Endothelial cell of umbilical vein (primary cell): Measurements from ENCODE around the gene OVOL1. TPM values are rescaled to one million over a fixed set of nuclear protein-coding genes. Genes with fewer than 3 reads are reported as not detected.

Experiments
- BruUV-seq: library from RNA; stranded (reverse); fragments of 400-500 nt; replicated peaks from 2 replicates; lab custom pipeline; 2021; lab: Mats Ljungman, UMichigan
- CTCF ChIA-PET: fragments of 300-600, 350-600 bp; sonication (Branson Sonifier 250); formaldehyde crosslinking; loops from one replicate; lab custom pipeline; 2021; ENCODE audit warnings: antibody characterized with exemption, inconsistent platforms; lab: Charles Lee
- POLR2A ChIA-PET: fragments of 300-600, 350-600 bp; sonication (Branson Sonifier 250); formaldehyde crosslinking; loops from one replicate; lab custom pipeline; 2021; ENCODE audit warnings: antibody characterized with exemption, inconsistent platforms; lab: Charles Lee
- DNase-seq: peaks from one replicate; pipeline ENCODE4 v3.0.0-alpha.2; 2011; ENCODE audit warnings: low read depth, low spot score
- FAIRE-seq: peaks from 2 replicates; lab custom pipeline; 2011; peaks lifted over from hg19 to GRCh38; lab: Jason Lieb, UNC
- H2AFZ ChIP-seq: 2 replicates; pipeline ENCODE4 v1.6.0; 2012; ENCODE audit warnings: low read depth, low read length, control low read depth, inconsistent platforms
- H3K27ac ChIP-seq: 2 replicates; pipeline ENCODE4 v1.5.1; 2011; ENCODE audit warnings: low read depth, mild to moderate bottlenecking, control low read depth, low read length, moderate library complexity; ENCODE audit not compliant: insufficient read depth
- H3K27me3 ChIP-seq, 2 experiments: 2 replicates each; pipeline versions ENCODE4 v1.6.0 to v1.6.1; 2011; ENCODE audit warnings: low read length in 2 of 2, mixed read lengths in 1 of 2; ENCODE audit not compliant: control insufficient read depth in 2 of 2, insufficient read depth in 2 of 2
- H3K36me3 ChIP-seq, 2 experiments: 2 replicates in 1 of 2; 3 replicates in 1 of 2; pipeline ENCODE4 v1.5.1; 2011; ENCODE audit warnings: low read length in 2 of 2, mild to moderate bottlenecking in 1 of 2, moderate library complexity in 1 of 2; ENCODE audit not compliant: control insufficient read depth in 2 of 2, insufficient read depth in 2 of 2; ENCODE audit errors: extremely low read depth in 1 of 2
- H3K4me1 ChIP-seq: 3 replicates; pipeline ENCODE4 v1.5.1; 2011; ENCODE audit warnings: mild to moderate bottlenecking, low read length; ENCODE audit not compliant: control insufficient read depth, insufficient read depth; ENCODE audit errors: extremely low read depth
- H3K4me2 ChIP-seq: 2 replicates; pipeline ENCODE4 v1.6.1; 2011; ENCODE audit warnings: low read length, control low read depth, mixed read lengths; ENCODE audit not compliant: insufficient read depth
- H3K4me3 ChIP-seq, 3 experiments: fragments of 200-600 bp in 1 of 3; sonication (generic), shearing (Covaris generic) in 1 of 3; replicated peaks in 1 of 3; 2 replicates each; pipeline ENCODE4 v1.5.1; 2011 to 2016; ENCODE audit warnings: control low read depth in 3 of 3, low read length in 3 of 3, mild to moderate bottlenecking in 2 of 3, inconsistent platforms in 1 of 3, low read depth in 1 of 3, moderate library complexity in 1 of 3; ENCODE audit not compliant: insufficient read depth in 1 of 3
- H3K79me2 ChIP-seq: 2 replicates; pipeline ENCODE4 v1.6.0; 2012; ENCODE audit warnings: low read length, inconsistent platforms; ENCODE audit not compliant: control insufficient read depth, insufficient read depth
- H3K9ac ChIP-seq: replicated peaks from 2 replicates; pipeline ENCODE3; 2011; ENCODE audit warnings: low read length, control low read depth; ENCODE audit not compliant: insufficient read depth; ENCODE audit errors: extremely low read depth
- H3K9me1 ChIP-seq: replicated peaks from 3 replicates; pipeline ENCODE4 v1.6.0; 2011; ENCODE audit warnings: mild to moderate bottlenecking, low read length; ENCODE audit not compliant: control insufficient read depth, insufficient read depth; ENCODE audit errors: extremely low read depth
- H3K9me3 ChIP-seq: replicated peaks from 2 replicates; pipeline ENCODE4 v1.5.1; 2012; ENCODE audit warnings: low read length, inconsistent platforms; ENCODE audit not compliant: control insufficient read depth, insufficient read depth
- H4K20me1 ChIP-seq: replicated peaks from 2 replicates; pipeline ENCODE3; 2011; ENCODE audit warnings: mild to moderate bottlenecking, low read length; ENCODE audit not compliant: control insufficient read depth, insufficient read depth; ENCODE audit errors: extremely low read depth
- CTCF ChIP-seq, 2 donors: IDR thresholded peaks; 1 replicate in 1 of 2; 2 replicates in 1 of 2; pipeline ENCODE4 v1.5.1; 2011; ENCODE audit warnings: low read length in 2 of 2, mild to moderate bottlenecking in 2 of 2, moderate library complexity in 2 of 2, control low read depth in 1 of 2, inconsistent platforms in 1 of 2, low read depth in 1 of 2; ENCODE audit not compliant: insufficient read depth in 1 of 2; ENCODE audit errors: extremely low read depth in 1 of 2
- EZH2 ChIP-seq: IDR thresholded peaks from 2 replicates; pipeline ENCODE4 v1.6.1; 2012; ENCODE audit warnings: borderline replicate concordance, low read depth, mild to moderate bottlenecking, moderate library complexity, low read length, inconsistent platforms; ENCODE audit not compliant: severe bottlenecking
- FOS ChIP-seq: IDR thresholded peaks from 2 replicates; pipeline ENCODE4 v1.6.1; 2011; ENCODE audit warnings: mild to moderate bottlenecking, low read length, moderate library complexity, borderline replicate concordance; ENCODE audit not compliant: insufficient read depth
- GATA2 ChIP-seq: IDR thresholded peaks from 2 replicates; pipeline ENCODE4 v1.7.0; 2011; ENCODE audit warnings: low read depth, mild to moderate bottlenecking, moderate library complexity, mixed read lengths, low read length; ENCODE audit not compliant: insufficient read length, insufficient read depth
- JUN ChIP-seq: IDR thresholded peaks from 2 replicates; pipeline ENCODE4 v1.6.1; 2011; ENCODE audit warnings: borderline replicate concordance, low read depth; ENCODE audit not compliant: insufficient read length, insufficient read depth
- MAX ChIP-seq: IDR thresholded peaks from 2 replicates; pipeline ENCODE4 v1.6.1; 2011; ENCODE audit not compliant: insufficient read depth, insufficient read length
- POLR2A ChIP-seq: IDR thresholded peaks from 2 replicates; pipeline ENCODE4 v1.6.1; 2012; ENCODE audit warnings: low read depth, mild to moderate bottlenecking, control low read depth, low read length
- POLR2AphosphoS5 ChIP-seq: IDR thresholded peaks from 2 replicates; pipeline ENCODE4 v1.6.1; 2012; ENCODE audit warnings: low read depth, mild to moderate bottlenecking, control low read depth, low read length, moderate library complexity; ENCODE audit not compliant: insufficient read depth
- dilution Hi-C: fragments of 300-500 bp; cut with MboI; formaldehyde crosslinking; loops from one replicate; pipeline ENCODE4 v1.15.0; 2019; ENCODE audit warnings: low sequenced_read_pairs; ENCODE audit not compliant: extremely low pct_ligation_motif_present
- intact Hi-C: fragments of 100-400 bp; cut with micrococcal nuclease; formaldehyde crosslinking; loops from one replicate; pipeline ENCODE4 v1.10.0; 2022
- polyA plus RNA-seq, 4 experiments: library from polyadenylated mRNA; depleted of rRNA in 3 of 4; stranded (reverse) in 3 of 4; unstranded in 1 of 4; fragments of >200 nt; gene quantifications; 2 replicates each; pipeline versions ENCODE4 v1.2.1 to v1.2.3, GENCODE V29; 2011 to 2012; ENCODE audit warnings: missing spikeins in 1 of 4
- total RNA-seq: library from RNA; stranded (reverse); gene quantifications from 2 replicates; pipeline ENCODE4 v1.2.3, GENCODE V29; 2021

The OVOL1 gene
- total and polyA plus RNA-seq, 2 donors (not counting 3 experiments of a cell fraction or from before 2014, with no cell fraction given) = not detected

DNA sequence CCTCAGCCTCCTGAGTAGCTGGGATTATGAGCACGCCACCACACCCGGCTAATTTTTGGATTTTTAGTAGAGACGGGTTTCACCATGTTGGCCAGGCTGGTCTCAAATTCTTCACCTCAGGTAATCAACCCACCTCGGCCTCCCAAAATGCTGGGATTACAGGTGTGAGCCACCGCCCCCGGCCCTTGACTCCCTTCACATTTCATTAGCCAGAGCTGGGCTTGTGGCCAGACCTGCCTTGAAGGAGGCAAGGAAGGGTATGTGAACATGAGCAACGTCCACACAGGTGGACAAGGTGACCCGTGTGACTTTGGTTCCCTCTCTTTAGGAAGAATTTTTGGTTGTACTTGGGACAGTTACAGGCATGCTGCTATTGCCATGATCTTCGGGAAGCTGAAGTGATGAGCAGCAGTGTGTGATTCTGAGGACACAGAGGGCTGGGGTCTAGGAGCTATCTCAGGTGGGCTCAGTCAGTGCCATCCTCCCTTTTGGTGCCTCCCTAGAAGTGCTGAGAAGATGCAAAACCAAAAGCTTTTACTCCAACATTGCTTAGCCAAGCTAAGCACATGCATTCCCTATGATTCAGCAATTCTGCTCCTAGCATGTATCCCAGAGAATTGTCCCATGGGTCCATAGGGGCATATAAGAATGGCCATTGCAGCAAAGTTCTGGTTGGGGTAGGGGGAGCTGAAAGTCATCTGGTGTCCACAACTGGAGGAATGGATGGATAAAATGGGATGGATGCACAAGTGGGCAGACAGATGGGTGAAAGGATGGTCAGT is 12.1 kb upstream of the OVOL1 start:
- Histone ChIP-seq H3K9me1 (no peaks in the 10 kb centered on the region), H3K4me3 (no peak overlapping the region), H3K27me3 (no peaks in the 10 kb centered on the region), H3K4me1 (peaks cover 4% of the 10 kb centered on the region), H2AFZ (no peak overlapping the region), H3K36me3 (peaks cover 12 to 14% of the 10 kb centered on the region in 2 experiments), H3K4me2 (no peak overlapping the region), H3K79me2 (peaks cover 19% of the 10 kb centered on the region), H3K9ac (no peak overlapping the region), H4K20me1 (no peaks in the 10 kb centered on the region), H3K9me3 (no peaks in the 10 kb centered on the region), H3K27ac (no peak overlapping the region)
- FAIRE-seq (no peak), DNase-seq (no peak)
- intact Hi-C loops (no loop called here), dilution Hi-C loops (no loop called here)
- ChIA-PET CTCF (interaction anchor here (0.9 to 3.7 kb wide), 4 partner anchors 14 to 214 kb away, joined by 3 to 10 read pairs (median 4); no protein-coding TSS in a partner anchor), POLR2A (no interaction called here)
- no TSS peak for BruUV-seq
- TF ChIP-seq MAX (no peak), POLR2A (no peak), FOS (no peak), EZH2 (no peak), JUN (no peak)

DNA sequence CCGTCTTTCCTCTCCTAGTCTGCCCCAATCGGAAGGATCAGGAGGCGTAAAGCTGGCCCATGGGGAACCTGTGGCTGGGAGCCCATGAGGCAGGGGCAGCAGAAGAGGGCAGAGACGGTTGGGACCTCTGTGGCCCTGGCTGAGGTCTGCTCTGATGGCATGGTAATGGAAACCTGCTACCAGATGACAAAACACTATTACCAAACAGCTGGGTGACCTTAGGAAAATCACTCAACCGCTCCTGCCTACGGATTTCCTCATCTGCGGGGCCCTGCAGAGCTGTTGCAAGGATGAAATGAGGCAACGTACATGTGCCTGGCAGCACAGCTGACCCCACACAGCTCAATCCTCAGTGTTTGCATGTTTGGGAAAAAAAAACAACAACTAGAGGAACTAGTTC is 10.7 kb upstream of the OVOL1 start:
- Histone ChIP-seq H3K36me3 (peaks cover 12 to 14% of the 10 kb centered on the region in 2 experiments), H3K79me2 (peaks cover 24% of the 10 kb centered on the region), H3K4me2 (no peak overlapping the region), H4K20me1 (no peaks in the 10 kb centered on the region), H3K27me3 (no peaks in the 10 kb centered on the region), H2AFZ (no peak overlapping the region), H3K9me3 (no peaks in the 10 kb centered on the region), H3K4me3 (no peak overlapping the region), H3K9me1 (no peaks in the 10 kb centered on the region), H3K9ac (no peak overlapping the region), H3K27ac (no peak overlapping the region), H3K4me1 (peaks cover 5% of the 10 kb centered on the region)
- dilution Hi-C loops (no loop called here), intact Hi-C loops (no loop called here)
- ChIA-PET POLR2A (interaction anchor here (0.6 kb wide), 1 partner anchor 42 kb away, joined by 5 read pairs; no protein-coding TSS in a partner anchor), CTCF (interaction anchor here (1.3 to 3.7 kb wide), 3 partner anchors 9 to 44 kb away, joined by 3 to 10 read pairs (median 6); no protein-coding TSS in a partner anchor)
- DNase-seq = no peak
- no TSS peak for BruUV-seq
- TF ChIP-seq POLR2AphosphoS5 (no peak), POLR2A (no peak), GATA2 (no peak), JUN (no peak), CTCF (IDR thresholded peaks at IDR 0.05; ENCODE audit: extremely low read depth in 1 of 2, insufficient read depth in 1 of 2, low read depth in 1 of 2, low read length in 2 of 2) (no peak), FOS (no peak)
- no peak for FAIRE-seq
